ENCODE results near the gene NBEAL2. TPM values are rescaled to one million over a fixed set of nuclear protein-coding genes. Genes with fewer than 3 reads are reported as not detected.
"Not testable (repeated sequence)": the region's sequence is repeated elsewhere in the genome, so short reads cannot be mapped to it uniquely, and the experiment has no call there.

The NBEAL2 gene
- total RNA-seq, 1 donor from 2014 or later = 120 TPM

DNA sequence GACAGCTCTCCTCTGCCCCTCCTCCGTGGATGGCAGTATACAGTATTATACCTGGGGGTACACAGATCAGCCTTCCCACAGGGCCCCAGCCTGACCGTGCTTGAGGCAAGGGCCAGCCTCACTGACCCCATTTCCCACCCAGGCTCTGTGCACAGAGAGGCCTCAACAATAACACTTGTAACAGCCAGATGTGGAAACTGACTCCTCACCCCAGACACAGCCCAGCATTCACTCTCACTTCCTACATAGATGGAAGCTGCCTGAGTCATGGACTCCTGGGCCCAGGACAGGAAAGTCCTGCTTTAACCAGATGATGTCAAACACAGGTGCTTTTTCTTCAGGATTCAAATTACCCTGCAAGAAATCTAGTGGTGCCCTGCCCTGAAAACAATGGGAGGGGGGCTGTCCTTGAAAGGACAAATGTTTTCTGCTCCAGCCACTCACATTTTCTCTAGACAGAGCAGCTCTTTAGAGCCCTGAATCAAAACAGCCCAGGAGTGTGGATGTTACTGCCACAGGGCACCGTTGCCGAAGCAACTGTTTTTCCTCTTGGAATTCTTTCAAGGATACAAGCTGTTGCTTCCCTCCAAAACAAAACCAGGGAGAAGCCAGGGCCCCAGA is 19.3 kb upstream of the NBEAL2 start:
- Mint-ChIP-seq H3K9me3 (peaks cover 5% of the 10 kb centered on the region), H3K4me3 (ENCODE audit: low read depth) (peak overlapping the region; percentile 28), H3K27ac (peak overlapping the region; percentile 89), H3K36me3 (ENCODE audit: low read depth) (peaks cover 42% of the 10 kb centered on the region), H3K27me3 (ENCODE audit: low read depth) (no peaks in the 10 kb centered on the region), H3K4me1 (ENCODE audit: low read depth) (peaks cover 67% of the 10 kb centered on the region)
- DNase-seq (ENCODE audit: low spot score) = no peak
- intact Hi-C loops (cut with micrococcal nuclease) = no loop called here

DNA sequence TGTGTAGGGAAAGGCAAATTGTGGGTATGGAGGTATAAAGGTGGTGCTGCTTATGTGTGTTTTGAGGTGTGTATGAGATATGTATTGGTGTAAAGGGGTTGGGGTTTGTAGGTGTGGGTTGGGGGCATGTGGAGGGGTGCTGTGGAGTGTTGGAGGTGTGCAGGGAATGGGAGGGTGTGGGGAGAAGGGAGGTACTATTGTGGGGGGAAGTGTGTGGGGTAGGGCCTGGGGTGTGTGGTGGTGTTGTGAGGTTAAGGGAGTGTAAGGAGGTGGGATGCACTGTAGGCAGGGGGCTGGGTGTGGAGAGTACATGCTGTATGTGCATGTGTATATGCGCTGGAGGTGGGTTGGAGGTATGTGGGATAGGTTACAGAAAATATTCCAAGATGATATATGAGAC is 18.6 kb upstream of the NBEAL2 start:
- no peaks in the 10 kb centered on the region for H3K27me3 Mint-ChIP-seq (ENCODE audit: low read depth)
- DNase-seq (ENCODE audit: low spot score) = no peak
- intact Hi-C loops (cut with micrococcal nuclease) = loop anchor here (1.0 kb wide), 1 partner anchor 8 kb away; no protein-coding TSS in a partner anchor
- no peak overlapping the region for H3K4me3 Mint-ChIP-seq (ENCODE audit: low read depth)
- peak overlapping the region; percentile 89 for H3K27ac Mint-ChIP-seq
- peaks cover 66% of the 10 kb centered on the region for H3K4me1 Mint-ChIP-seq (ENCODE audit: low read depth)
- peaks cover 5% of the 10 kb centered on the region for H3K9me3 Mint-ChIP-seq
- peaks cover 47% of the 10 kb centered on the region for H3K36me3 Mint-ChIP-seq (ENCODE audit: low read depth)

DNA sequence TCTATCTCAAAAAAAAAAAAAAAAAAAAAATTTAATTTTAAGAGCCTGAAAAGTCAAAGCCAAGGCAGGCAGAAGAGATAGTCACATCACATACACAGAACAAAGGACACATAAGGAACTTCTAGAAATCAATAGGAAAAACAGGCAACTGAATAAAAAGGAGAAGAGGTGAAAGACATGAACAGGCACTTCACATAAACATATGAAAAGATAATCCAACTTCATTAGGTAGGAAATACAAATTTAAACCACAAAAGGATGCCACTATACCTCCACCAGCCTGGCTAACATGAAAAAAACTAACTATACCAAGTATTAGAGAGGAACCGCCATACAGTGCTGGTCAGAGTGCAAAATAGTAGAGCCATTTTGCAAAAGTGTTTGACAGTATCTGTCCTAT is 17.0 kb upstream of the NBEAL2 start:
- peaks cover 5% of the 10 kb centered on the region for H3K9me3 Mint-ChIP-seq
- no peak for DNase-seq (ENCODE audit: low spot score)
- peaks cover 64% of the 10 kb centered on the region for H3K4me1 Mint-ChIP-seq (ENCODE audit: low read depth)
- peak overlapping the region; percentile 36 for H3K27ac Mint-ChIP-seq
- H3K4me3 Mint-ChIP-seq (ENCODE audit: low read depth) = no peak overlapping the region
- H3K27me3 Mint-ChIP-seq (ENCODE audit: low read depth) = no peaks in the 10 kb centered on the region
- H3K36me3 Mint-ChIP-seq (ENCODE audit: low read depth) = peaks cover 55% of the 10 kb centered on the region
- intact Hi-C loops (cut with micrococcal nuclease) = no loop called here

DNA sequence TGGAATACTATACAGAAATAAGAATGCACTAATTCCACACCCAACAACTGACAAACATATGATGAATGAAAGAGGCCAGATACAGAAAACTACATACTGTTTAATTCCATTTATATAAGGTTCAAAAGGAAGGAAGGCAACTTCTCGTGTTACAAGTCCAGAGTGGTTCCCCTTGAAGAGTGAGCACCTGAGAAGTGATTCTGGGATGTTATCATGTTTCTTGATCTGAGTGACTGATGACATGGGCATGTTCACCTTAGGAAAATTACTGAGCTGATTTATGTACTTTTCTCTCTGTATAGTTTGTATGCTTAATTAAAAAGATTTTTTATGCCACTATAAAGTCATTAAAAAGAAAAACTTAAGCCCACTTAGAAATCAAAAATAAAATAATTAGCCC is 16.5 kb upstream of the NBEAL2 start:
- Mint-ChIP-seq H3K36me3 (ENCODE audit: low read depth) (peaks cover 56% of the 10 kb centered on the region), H3K4me1 (ENCODE audit: low read depth) (peaks cover 64% of the 10 kb centered on the region), H3K27ac (peak overlapping the region; percentile 36), H3K4me3 (ENCODE audit: low read depth) (no peak overlapping the region), H3K9me3 (peaks cover 5% of the 10 kb centered on the region), H3K27me3 (ENCODE audit: low read depth) (no peaks in the 10 kb centered on the region)
- no peak for DNase-seq (ENCODE audit: low spot score)
- intact Hi-C loops (cut with micrococcal nuclease) = no loop called here

DNA sequence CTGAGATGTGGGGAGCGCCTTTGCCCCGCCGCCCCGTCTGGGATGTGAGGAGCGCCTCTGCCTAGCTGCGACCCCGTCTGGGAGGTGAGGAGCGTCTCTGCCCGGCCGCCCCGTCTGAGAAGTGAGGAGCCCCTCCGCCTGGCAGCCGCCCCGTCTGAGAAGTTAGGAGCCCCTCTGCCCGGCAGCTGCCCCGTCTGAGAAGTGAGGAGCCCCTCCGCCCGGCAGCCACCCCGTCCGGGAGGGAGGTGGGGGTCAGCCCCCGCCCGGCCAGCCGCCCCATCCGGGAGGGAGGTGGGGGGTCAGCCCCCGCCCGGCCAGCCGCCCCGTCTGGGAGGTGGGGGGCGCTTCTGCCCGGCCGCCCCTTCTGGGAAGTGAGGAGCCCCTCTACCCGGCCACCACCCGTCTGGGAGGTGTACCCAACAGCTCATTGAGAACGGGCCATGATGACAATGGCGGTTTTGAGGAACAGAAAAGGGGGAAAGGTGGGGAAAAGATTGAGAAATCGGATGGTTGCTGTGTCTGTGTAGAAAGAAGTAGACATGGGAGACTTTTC is 15.4 kb upstream of the NBEAL2 start:
- H3K4me1 Mint-ChIP-seq (ENCODE audit: low read depth) = peaks cover 60% of the 10 kb centered on the region
- H3K27me3 Mint-ChIP-seq (ENCODE audit: low read depth); intact Hi-C loops (cut with micrococcal nuclease); H3K4me3 Mint-ChIP-seq (ENCODE audit: low read depth); H3K9me3 Mint-ChIP-seq; DNase-seq (ENCODE audit: low spot score); H3K27ac Mint-ChIP-seq: not testable (repeated sequence)
- H3K36me3 Mint-ChIP-seq (ENCODE audit: low read depth) = peaks cover 48% of the 10 kb centered on the region

DNA sequence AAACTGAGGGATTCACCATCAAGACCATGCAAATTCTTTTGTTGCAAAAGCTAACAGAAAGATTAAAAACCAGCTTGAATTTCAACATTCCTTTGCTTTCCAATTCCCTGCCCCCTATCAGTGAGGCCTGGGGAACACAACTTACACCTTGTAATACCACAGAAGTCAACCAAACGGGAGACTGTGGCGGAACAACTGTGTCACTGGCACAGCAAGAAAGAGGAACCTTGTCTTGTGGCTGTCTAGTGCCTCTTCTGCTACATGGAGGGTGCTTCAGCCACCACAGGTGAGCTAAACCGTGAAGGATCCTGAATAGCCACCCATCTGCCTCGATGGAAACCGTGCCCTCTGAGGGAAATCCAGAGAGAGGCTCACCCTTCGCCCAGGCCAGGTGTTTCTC is 14.3 kb upstream of the NBEAL2 start:
- H3K4me3 Mint-ChIP-seq (ENCODE audit: low read depth) = no peak overlapping the region
- no peak for DNase-seq (ENCODE audit: low spot score)
- peaks cover 5% of the 10 kb centered on the region for H3K9me3 Mint-ChIP-seq
- H3K27ac Mint-ChIP-seq = peak overlapping the region; percentile 58
- intact Hi-C loops (cut with micrococcal nuclease) = no loop called here
- peaks cover 49% of the 10 kb centered on the region for H3K36me3 Mint-ChIP-seq (ENCODE audit: low read depth)
- peaks cover 57% of the 10 kb centered on the region for H3K4me1 Mint-ChIP-seq (ENCODE audit: low read depth)
- no peaks in the 10 kb centered on the region for H3K27me3 Mint-ChIP-seq (ENCODE audit: low read depth)

DNA sequence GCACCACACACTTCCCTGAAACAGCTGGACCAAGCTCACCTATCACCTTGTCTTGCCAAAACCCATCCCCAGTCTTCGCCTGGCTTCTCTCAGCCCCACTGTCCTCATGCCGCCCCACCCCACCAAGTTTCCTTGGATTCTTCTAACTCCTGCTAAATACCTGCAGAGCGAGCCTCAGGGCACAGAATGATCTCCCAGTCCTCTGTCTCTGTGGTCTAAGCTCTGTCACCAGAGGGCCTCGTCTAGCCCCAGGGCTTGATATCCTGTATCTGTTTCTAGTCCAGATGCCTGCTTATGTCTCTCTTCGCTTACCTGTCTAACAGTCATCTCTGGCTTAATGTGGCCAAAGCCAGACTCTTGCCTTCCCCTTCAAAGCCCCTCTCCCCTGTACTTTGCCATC is 12.7 kb upstream of the NBEAL2 start:
- H3K4me1 Mint-ChIP-seq (ENCODE audit: low read depth) = peaks cover 57% of the 10 kb centered on the region
- intact Hi-C loops (cut with micrococcal nuclease) = no loop called here
- H3K27me3 Mint-ChIP-seq (ENCODE audit: low read depth) = no peaks in the 10 kb centered on the region
- H3K4me3 Mint-ChIP-seq (ENCODE audit: low read depth) = no peak overlapping the region
- peak overlapping the region; percentile 6 for H3K27ac Mint-ChIP-seq
- DNase-seq (ENCODE audit: low spot score) = no peak
- peaks cover 5% of the 10 kb centered on the region for H3K9me3 Mint-ChIP-seq
- peaks cover 49% of the 10 kb centered on the region for H3K36me3 Mint-ChIP-seq (ENCODE audit: low read depth)

DNA sequence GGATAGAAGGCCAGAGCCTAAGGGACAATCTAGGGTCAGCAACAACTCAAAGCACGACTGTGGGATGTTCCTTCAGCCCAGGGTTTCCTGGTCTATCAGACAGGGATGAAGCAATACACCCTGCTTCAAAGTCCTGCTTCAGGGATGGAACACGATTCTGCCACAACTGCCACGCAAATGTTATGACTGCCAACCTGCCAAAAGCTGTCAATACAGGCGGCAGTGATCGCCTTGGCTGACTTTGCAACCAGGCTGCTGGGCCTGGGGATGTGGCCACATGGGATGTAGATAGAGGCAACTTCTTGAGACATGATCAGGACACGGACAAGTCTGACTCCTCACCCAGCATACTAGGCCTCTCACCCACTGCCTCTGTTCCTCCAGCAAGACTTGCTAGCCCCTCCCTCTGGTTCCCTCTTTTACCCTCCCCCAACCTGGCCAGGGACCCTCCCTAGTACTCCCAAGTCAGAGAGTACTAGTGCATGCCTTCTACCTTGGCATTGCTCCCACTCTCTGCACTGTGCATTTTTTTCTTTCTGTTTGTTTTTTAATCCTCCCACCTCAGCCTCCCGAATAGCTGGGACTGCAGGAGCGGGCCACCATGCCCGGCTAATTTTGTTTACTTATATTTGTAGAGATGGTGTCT is 10.6 kb upstream of the NBEAL2 start:
- DNase-seq (ENCODE audit: low spot score) = no peak
- no peaks in the 10 kb centered on the region for H3K9me3 Mint-ChIP-seq
- H3K27ac Mint-ChIP-seq = peak overlapping the region; percentile 34
- H3K27me3 Mint-ChIP-seq (ENCODE audit: low read depth) = no peaks in the 10 kb centered on the region
- H3K4me3 Mint-ChIP-seq (ENCODE audit: low read depth) = no peak overlapping the region
- intact Hi-C loops (cut with micrococcal nuclease) = no loop called here
- peaks cover 63% of the 10 kb centered on the region for H3K4me1 Mint-ChIP-seq (ENCODE audit: low read depth)
- peaks cover 50% of the 10 kb centered on the region for H3K36me3 Mint-ChIP-seq (ENCODE audit: low read depth)

DNA sequence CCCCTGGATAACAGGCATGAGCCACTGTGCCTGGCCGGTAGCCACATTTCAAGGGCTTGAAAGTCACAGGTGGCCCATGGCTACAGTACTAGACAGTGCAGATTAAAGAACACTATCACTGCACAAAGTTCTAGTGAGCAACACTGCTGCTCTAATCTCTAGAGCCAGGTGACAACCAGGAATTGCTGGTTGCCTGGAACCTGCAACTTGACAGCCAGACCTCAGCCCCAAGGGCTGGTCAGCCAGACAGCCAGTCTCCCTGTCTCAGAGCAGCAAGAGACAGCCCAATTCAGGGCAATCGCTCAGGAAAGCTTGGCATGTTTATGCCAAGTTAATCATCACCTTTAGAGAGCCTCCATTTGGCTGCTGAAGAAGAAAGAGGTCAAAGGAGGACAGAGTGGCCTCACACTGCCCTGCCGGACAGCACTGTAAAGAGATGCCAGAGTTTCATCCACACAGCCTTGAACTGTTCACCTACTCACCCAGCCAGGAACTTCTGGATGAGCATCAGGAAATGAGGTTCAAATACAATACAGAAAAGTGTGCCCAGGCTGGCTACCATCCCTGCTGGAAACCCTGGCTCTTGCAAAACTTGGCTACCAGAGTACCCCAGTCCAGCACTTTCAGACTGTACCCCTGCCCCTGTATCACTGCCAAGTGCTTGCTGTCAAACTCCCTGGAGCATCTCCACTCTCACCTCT is 8.9 kb upstream of the NBEAL2 start:
- H3K4me1 Mint-ChIP-seq (ENCODE audit: low read depth) = peaks cover 67% of the 10 kb centered on the region
- no peaks in the 10 kb centered on the region for H3K9me3 Mint-ChIP-seq
- intact Hi-C loops (cut with micrococcal nuclease) = loop anchor here (5.0 kb wide), 1 partner anchor 43 kb away; no protein-coding TSS in a partner anchor
- DNase-seq (ENCODE audit: low spot score) = no peak
- peaks cover 50% of the 10 kb centered on the region for H3K36me3 Mint-ChIP-seq (ENCODE audit: low read depth)
- peak overlapping the region; percentile 22 for H3K27ac Mint-ChIP-seq
- no peaks in the 10 kb centered on the region for H3K27me3 Mint-ChIP-seq (ENCODE audit: low read depth)
- H3K4me3 Mint-ChIP-seq (ENCODE audit: low read depth) = no peak overlapping the region

DNA sequence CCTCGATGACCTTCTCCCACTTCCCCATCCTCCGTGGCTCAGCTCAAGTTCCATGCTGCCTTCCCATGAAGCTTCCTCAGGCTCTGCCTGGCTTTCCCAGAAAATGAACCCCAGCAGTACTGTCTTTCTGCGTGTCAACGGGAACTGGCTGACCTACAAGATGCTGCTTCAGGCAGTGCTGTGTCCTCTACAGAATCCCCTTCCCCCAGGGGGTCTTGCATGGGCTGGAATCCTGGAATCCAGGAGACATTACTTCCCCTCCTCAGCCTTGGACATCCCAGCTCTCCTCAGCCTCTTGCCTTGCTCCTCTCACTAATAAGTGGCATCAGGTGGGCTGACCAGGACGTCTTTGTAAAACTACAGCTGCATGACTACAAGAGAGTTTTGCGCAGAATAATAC is 8.3 kb upstream of the NBEAL2 start:
- intact Hi-C loops (cut with micrococcal nuclease) = loop anchor here (5.0 kb wide), 1 partner anchor 44 kb away; no protein-coding TSS in a partner anchor
- Mint-ChIP-seq H3K9me3 (no peaks in the 10 kb centered on the region), H3K4me1 (ENCODE audit: low read depth) (peaks cover 63% of the 10 kb centered on the region), H3K36me3 (ENCODE audit: low read depth) (peaks cover 47% of the 10 kb centered on the region), H3K4me3 (ENCODE audit: low read depth) (peak overlapping the region; percentile 63), H3K27ac (peak overlapping the region; percentile 81), H3K27me3 (ENCODE audit: low read depth) (no peaks in the 10 kb centered on the region)
- no peak for DNase-seq (ENCODE audit: low spot score)

DNA sequence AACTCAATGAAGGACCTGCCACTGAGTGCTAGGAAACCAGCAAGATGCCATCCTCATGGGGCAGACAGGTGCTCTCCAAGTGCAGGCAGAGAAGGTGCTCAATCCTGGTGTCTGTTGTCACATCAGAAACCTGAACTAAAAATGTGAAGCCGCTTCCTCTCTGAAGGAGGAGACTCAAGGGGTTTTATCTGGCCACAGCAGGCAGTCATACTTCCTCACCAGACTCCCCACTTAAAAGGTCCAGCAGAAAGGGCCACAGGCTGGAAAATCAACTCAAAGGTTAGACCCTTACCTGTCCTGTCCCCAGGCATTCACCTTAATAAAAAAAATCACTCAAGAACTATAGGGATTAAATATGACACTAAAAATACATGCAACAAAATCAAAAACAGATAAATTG is 7.7 kb upstream of the NBEAL2 start:
- H3K4me1 Mint-ChIP-seq (ENCODE audit: low read depth) = peaks cover 62% of the 10 kb centered on the region
- intact Hi-C loops (cut with micrococcal nuclease) = loop anchor here (5.0 kb wide), 1 partner anchor 44 kb away; no protein-coding TSS in a partner anchor
- peaks cover 50% of the 10 kb centered on the region for H3K36me3 Mint-ChIP-seq (ENCODE audit: low read depth)

DNA sequence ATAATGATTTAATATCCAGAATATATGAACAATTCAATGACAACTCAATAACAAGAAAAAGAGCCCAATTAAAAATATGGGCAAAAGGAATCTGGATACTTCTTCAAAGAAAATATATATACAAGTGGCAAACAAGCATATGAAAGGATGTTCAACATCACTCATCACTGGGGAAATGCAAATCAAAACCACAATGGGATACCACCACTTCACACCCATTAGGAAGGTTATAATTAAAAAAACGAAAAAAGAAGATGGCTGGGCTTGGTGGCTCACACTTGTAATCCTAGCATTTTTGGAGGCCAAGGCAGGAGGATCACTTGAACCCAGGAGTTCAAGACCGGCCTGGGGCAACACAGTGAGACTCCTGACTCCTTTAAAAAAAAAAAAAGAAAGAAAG is 7.1 kb upstream of the NBEAL2 start:
- Mint-ChIP-seq H3K27ac (peak overlapping the region; percentile 70), H3K4me3 (ENCODE audit: low read depth) (peak overlapping the region; percentile 54), H3K9me3 (no peaks in the 10 kb centered on the region), H3K36me3 (ENCODE audit: low read depth) (peaks cover 47% of the 10 kb centered on the region), H3K4me1 (ENCODE audit: low read depth) (peaks cover 58% of the 10 kb centered on the region), H3K27me3 (ENCODE audit: low read depth) (no peaks in the 10 kb centered on the region)
- intact Hi-C loops (cut with micrococcal nuclease) = loop anchor here (5.0 kb wide), 1 partner anchor 45 kb away; no protein-coding TSS in a partner anchor
- DNase-seq (ENCODE audit: low spot score) = no peak

More for the DNA sequence above, 7.7 kb upstream of the NBEAL2 start:
- Mint-ChIP-seq H3K27me3 (ENCODE audit: low read depth) (no peaks in the 10 kb centered on the region), H3K4me3 (ENCODE audit: low read depth) (peak overlapping the region; percentile 63), H3K9me3 (no peaks in the 10 kb centered on the region), H3K27ac (peak overlapping the region; percentile 81)
- no peak for DNase-seq (ENCODE audit: low spot score)

Measured in activated T-helper 2 cell treated with anti-CD3 and anti-CD28 coated beads, Interferon-gamma antibody, Interleukin-2, Interleukin-4, amounts not matched to agents 10 μg/mL and 5 μg/mL and 100 μg/mL, durations not matched to agents 14 hours and 24 hours and 36 hours (primary cell).